PC-9 (cell line): ENCODE data around the gene S100A6. TPM values are rescaled to one million over a fixed set of nuclear protein-coding genes. Genes with fewer than 3 reads are reported as not detected.

Experiments used
- BruUV-seq: library from RNA; stranded (reverse); fragments of 400-500 nt; replicated peaks from 2 replicates; lab custom pipeline; 2021; lab: Mats Ljungman, UMichigan
- CTCF ChIA-PET: fragments of 300-600 bp; sonication (Branson Sonifier 250); formaldehyde crosslinking; loops from one replicate; lab custom pipeline; 2022; ENCODE audit warnings: antibody characterized with exemption; lab: Charles Lee
- POLR2A ChIA-PET: fragments of 300-600 bp; sonication (Branson Sonifier 250); formaldehyde crosslinking; loops from one replicate; lab custom pipeline; 2022; ENCODE audit warnings: antibody characterized with exemption; ENCODE audit not compliant: unreplicated experiment; lab: Charles Lee
- DNase-seq, 2 experiments: peaks; one replicate each; pipeline versions ENCODE4 v3.0.0 to v3.0.0-alpha.2; 2015 to 2022; ENCODE audit warnings: mixed read lengths in 1 of 2
- H2AFZ ChIP-seq: fragments of 200-600 bp; sonication (generic); 2 replicates; pipeline ENCODE4 v1.8.1; 2017; ENCODE audit warnings: antibody characterized with exemption
- H3F3A ChIP-seq: fragments of 200-600 bp; sonication (generic); 2 replicates; pipeline ENCODE4 v1.8.1; 2017; ENCODE audit warnings: antibody characterized with exemption, mild to moderate bottlenecking, low read depth; ENCODE audit not compliant: insufficient read depth
- H3K27ac ChIP-seq: fragments of 200-600 bp; sonication (generic); 2 replicates; pipeline ENCODE4 v1.6.1; 2016; ENCODE audit warnings: mixed run types
- H3K27me3 ChIP-seq: fragments of 200-600 bp; sonication (generic); 2 replicates; pipeline ENCODE4 v1.6.1; 2016; ENCODE audit warnings: low read depth, mixed run types; ENCODE audit not compliant: insufficient read depth
- H3K36me3 ChIP-seq: fragments of 200-600 bp; sonication (generic); 2 replicates; pipeline ENCODE4 v1.6.1; 2016; ENCODE audit warnings: low read depth, mixed run types
- H3K4me1 ChIP-seq: fragments of 200-600 bp; sonication (generic); replicated peaks from 2 replicates; pipeline ENCODE4 v1.6.1; 2016; ENCODE audit warnings: mixed run types; ENCODE audit not compliant: insufficient read depth
- H3K4me2 ChIP-seq: fragments of 200-600 bp; sonication (generic); 2 replicates; pipeline ENCODE4 v1.6.1; 2017; ENCODE audit warnings: mixed run types
- H3K4me3 ChIP-seq: fragments of 200-600 bp; sonication (generic); 2 replicates; pipeline ENCODE4 v1.6.1; 2016; ENCODE audit warnings: mixed run types
- H3K79me2 ChIP-seq: fragments of 200-600 bp; sonication (generic); 2 replicates; pipeline ENCODE4 v1.6.1; 2017; ENCODE audit warnings: low read depth, mixed run types
- H3K9me2 ChIP-seq: fragments of 200-600 bp; sonication (generic); 2 replicates; pipeline ENCODE4 v1.8.1; 2017; ENCODE audit warnings: mild to moderate bottlenecking; ENCODE audit not compliant: insufficient read depth
- H3K9me3 ChIP-seq: fragments of 200-600 bp; sonication (generic); 2 replicates; pipeline ENCODE4 v1.8.1; 2016; ENCODE audit warnings: low read depth; ENCODE audit not compliant: insufficient read depth
- H4K20me1 ChIP-seq: fragments of 200-600 bp; sonication (generic); 2 replicates; pipeline ENCODE4 v1.8.1; 2017; ENCODE audit not compliant: insufficient read depth
- CTCF ChIP-seq: fragments of 200-600 bp; sonication (generic); conservative IDR thresholded peaks from 2 replicates; pipeline ENCODE4 v1.6.1; 2017; ENCODE audit warnings: mixed run types, antibody characterized with exemption, mild to moderate bottlenecking, moderate library complexity
- EZH2 ChIP-seq: fragments of 200-600 bp; sonication (generic); IDR thresholded peaks from 2 replicates; pipeline ENCODE4 v1.8.0; 2017; ENCODE audit warnings: antibody characterized with exemption, low read depth
- intact Hi-C: fragments of 100-400 bp; cut with micrococcal nuclease; formaldehyde crosslinking; loops from one replicate; pipeline ENCODE4 v1.10.0; 2022; ENCODE audit not compliant: unreplicated experiment
- total RNA-seq: library from RNA; stranded (reverse); gene quantifications from 2 replicates; pipeline ENCODE4 v1.2.3, GENCODE V29; 2021

The S100A6 gene
- total RNA-seq, 1 experiment from 2014 or later: 994 TPM

- intact Hi-C loops: loop anchor here (2.0 to 10.0 kb wide), 2 partner anchors 95 to 433 kb away; partner anchors contain the start of genes CREB3L4, S100A13 and SLC39A1
- TF ChIP-seq EZH2 (no peak), CTCF (no peak)
- Histone ChIP-seq H3K36me3 (peaks cover 11% of the 10 kb centered on the region), H3K79me2 (peaks cover 21% of the 10 kb centered on the region), H3K27ac (no peak overlapping the region), H3K9me2 (no peaks in the 10 kb centered on the region), H2AFZ (no peak overlapping the region), H3K27me3 (no peaks in the 10 kb centered on the region), H3K4me3 (no peak overlapping the region), H3F3A (peaks cover 59% of the 10 kb centered on the region), H4K20me1 (peaks cover 10% of the 10 kb centered on the region), H3K9me3 (no peaks in the 10 kb centered on the region), H3K4me1 (peaks cover 35% of the 10 kb centered on the region), H3K4me2 (no peak overlapping the region)
- BruUV-seq: no TSS peak
- no peak for DNase-seq
- ChIA-PET CTCF (interaction anchor here (0.7 to 2.5 kb wide), 2 partner anchors 35 to 36 kb away, joined by 6 to 13 read pairs; no protein-coding TSS in a partner anchor), POLR2A (interaction anchor here (0.5 to 2.5 kb wide), 5 partner anchors 16 to 1074 kb away, joined by 3 to 18 read pairs (median 5); no protein-coding TSS in a partner anchor)
These were observed 4.2 kb downstream of the S100A6 start for GRCh38 chr1:153531638-153532037.

- Histone ChIP-seq H3K9me3 (no peaks in the 10 kb centered on the region), H3F3A (peaks cover 37% of the 10 kb centered on the region; the same call in 1 of the 2 replicates), H3K4me1 (peaks cover 11% of the 10 kb centered on the region), H3K9me2 (no peaks in the 10 kb centered on the region), H3K4me2 (no peak overlapping the region), H2AFZ (no peak overlapping the region), H3K4me3 (no peak overlapping the region), H3K27ac (no peak overlapping the region), H3K36me3 (no peaks in the 10 kb centered on the region), H4K20me1 (no peaks in the 10 kb centered on the region), H3K79me2 (no peaks in the 10 kb centered on the region), H3K27me3 (no peaks in the 10 kb centered on the region)
- ChIA-PET CTCF (no interaction called here), POLR2A (no interaction called here)
- TF ChIP-seq CTCF (no peak), EZH2 (no peak)
- no peak for DNase-seq
- intact Hi-C loops: no loop called here
- no TSS peak for BruUV-seq
These were observed 8.1 kb downstream of the S100A6 start for GRCh38 chr1:153527683-153528040.

- intact Hi-C loops: no loop called here
These were observed 8.6 kb downstream of the S100A6 start for GRCh38 chr1:153527023-153527682.

More at GRCh38 chr1:153527023-153527682, 8.6 kb downstream of the S100A6 start:
- H3K9me2 ChIP-seq: no peaks in the 10 kb centered on the region
- BruUV-seq: no TSS peak
- H3K4me3 ChIP-seq: no peak overlapping the region
- CTCF ChIA-PET: no interaction called here
- H2AFZ ChIP-seq: no peak overlapping the region
- no peaks in the 10 kb centered on the region for H4K20me1 ChIP-seq
- H3K4me2 ChIP-seq: no peak overlapping the region
- H3K9me3 ChIP-seq: no peaks in the 10 kb centered on the region
- peaks cover 32% of the 10 kb centered on the region; the same call in 1 of the 2 replicates for H3F3A ChIP-seq
- POLR2A ChIA-PET: interaction anchor here (0.6 to 0.7 kb wide), 2 partner anchors 41 to 89 kb away, joined by 3 to 7 read pairs; partner anchors contain the start of gene S100A14
- no peak for TF ChIP-seq EZH2
- no peak for TF ChIP-seq CTCF
- DNase-seq: no peak
- H3K4me1 ChIP-seq: peaks cover 6% of the 10 kb centered on the region
- H3K36me3 ChIP-seq: no peaks in the 10 kb centered on the region
- H3K79me2 ChIP-seq: no peaks in the 10 kb centered on the region
- H3K27me3 ChIP-seq: no peaks in the 10 kb centered on the region
- no peak overlapping the region for H3K27ac ChIP-seq
